SK-N-SH (cell line): Measurements from ENCODE around the gene SCN7A. TPM values are rescaled to one million over a fixed set of nuclear protein-coding genes. Genes with fewer than 3 reads are reported as not detected.

Experiments
- CTCF ChIA-PET: fragments of 300-600, 350-600 bp; formaldehyde crosslinking; extraction: SDS; loops from one replicate; lab custom pipeline; 2021; lab: Yijun Ruan, JAX
- POLR2A ChIA-PET: fragments of 350-600 bp; sonication (Branson Sonifier 250); formaldehyde crosslinking; extraction: SDS; loops from one replicate; lab custom pipeline; 2020; ENCODE audit warnings: antibody characterized with exemption, inconsistent platforms; lab: Yijun Ruan, JAX
- DNase-seq: peaks from one replicate; pipeline ENCODE4 v3.0.0; 2012
- H2AFZ ChIP-seq: fragments of 200-600 bp; sonication (generic); 2 replicates; pipeline ENCODE4 v1.8.1; 2016; ENCODE audit warnings: antibody characterized with exemption, mild to moderate bottlenecking, low read depth
- H3F3A ChIP-seq: fragments of 200-600 bp; sonication (generic); replicated peaks from 2 replicates; pipeline ENCODE3; 2016; ENCODE audit warnings: antibody characterized with exemption, mild to moderate bottlenecking; ENCODE audit not compliant: insufficient read depth
- H3K27ac ChIP-seq, 2 experiments: fragments of 200-500 bp in 1 of 2; fragments of 200-600 bp in 1 of 2; sonication (Bioruptor generic) in 1 of 2; sonication (generic), shearing (Covaris generic) in 1 of 2; 2 replicates each; pipeline versions ENCODE4 v1.5.1 to v1.6.1; 2014 to 2016; ENCODE audit warnings: low read depth in 2 of 2, inconsistent platforms in 1 of 2, low read length in 1 of 2, mild to moderate bottlenecking in 1 of 2, mixed read lengths in 1 of 2
- H3K27me3 ChIP-seq: fragments of 200-600 bp; sonication (generic), shearing (Covaris generic); 2 replicates; pipeline ENCODE4 v1.6.1; 2016; ENCODE audit warnings: mixed run types; ENCODE audit not compliant: insufficient read depth
- H3K36me3 ChIP-seq, 2 experiments: fragments of 200-500 bp in 1 of 2; fragments of 200-600 bp in 1 of 2; sonication (Bioruptor generic) in 1 of 2; sonication (generic) in 1 of 2; replicated peaks in 1 of 2; 2 replicates each; pipeline versions ENCODE3 to v1.5.1; 2014 to 2016; ENCODE audit warnings: low read length in 1 of 2, mild to moderate bottlenecking in 1 of 2; ENCODE audit not compliant: insufficient read depth in 2 of 2, control insufficient read depth in 1 of 2
- H3K4me1 ChIP-seq, 2 experiments: fragments of 200-500 bp in 1 of 2; fragments of 200-600 bp in 1 of 2; sonication (Bioruptor generic) in 1 of 2; sonication (generic), shearing (Covaris generic) in 1 of 2; 2 replicates each; pipeline versions ENCODE4 v1.5.1 to v1.6.1; 2014 to 2016; ENCODE audit warnings: low read depth in 1 of 2, low read length in 1 of 2, mixed run types in 1 of 2; ENCODE audit not compliant: insufficient read depth in 2 of 2, control insufficient read depth in 1 of 2
- H3K4me2 ChIP-seq: fragments of 200-600 bp; sonication (generic), shearing (Covaris generic); 2 replicates; pipeline ENCODE4 v1.6.1; 2017; ENCODE audit warnings: mixed run types
- H3K4me3 ChIP-seq, 2 experiments: fragments of 200-500 bp in 1 of 2; fragments of 200-600 bp in 1 of 2; sonication (Bioruptor generic) in 1 of 2; sonication (generic), shearing (Covaris generic) in 1 of 2; 2 replicates each; pipeline versions ENCODE4 v1.5.1 to v1.8.1; 2014 to 2016; ENCODE audit warnings: low read depth in 2 of 2, inconsistent platforms in 1 of 2, low read length in 1 of 2, mild to moderate bottlenecking in 1 of 2, mixed read lengths in 1 of 2, moderate library complexity in 1 of 2
- H3K79me2 ChIP-seq: fragments of 200-600 bp; sonication (generic); 2 replicates; pipeline ENCODE4 v1.8.1; 2017; ENCODE audit warnings: mild to moderate bottlenecking; ENCODE audit not compliant: insufficient read depth
- H3K9ac ChIP-seq: fragments of 200-600 bp; sonication (generic); 2 replicates; pipeline ENCODE4 v1.6.1; 2017; ENCODE audit warnings: mixed run types
- H3K9me2 ChIP-seq: fragments of 200-600 bp; sonication (generic); 2 replicates; pipeline ENCODE4 v1.6.1; 2017; ENCODE audit warnings: mixed run types
- H3K9me3 ChIP-seq: fragments of 200-600 bp; sonication (generic); 2 replicates; pipeline ENCODE4 v1.6.1; 2017; ENCODE audit warnings: mixed run types, mild to moderate bottlenecking, moderate library complexity
- H4K20me1 ChIP-seq: fragments of 200-600 bp; sonication (generic); 2 replicates; pipeline ENCODE4 v1.6.1; 2017; ENCODE audit warnings: mild to moderate bottlenecking, mixed run types; ENCODE audit not compliant: insufficient read depth
- EP300 ChIP-seq, 2 experiments: IDR thresholded peaks; 2 replicates each; pipeline versions ENCODE4 v1.4.0 to v1.6.1; 2012; ENCODE audit warnings: borderline replicate concordance in 1 of 2, low read depth in 1 of 2, low read length in 1 of 2
- FOSL2 ChIP-seq: IDR thresholded peaks from 2 replicates; pipeline ENCODE4 v1.4.0; 2012; ENCODE audit warnings: low read depth, mild to moderate bottlenecking, moderate library complexity, borderline replicate concordance
- FOXJ3 ChIP-seq: sonication (generic); formaldehyde crosslinking; IDR thresholded peaks from 2 replicates; pipeline ENCODE4 v1.5.1; 2020; ENCODE audit warnings: mild to moderate bottlenecking, missing genetic modification reagents
- FOXM1 ChIP-seq: IDR thresholded peaks from 2 replicates; pipeline ENCODE4 v1.4.0; 2012; ENCODE audit warnings: low read depth, mild to moderate bottlenecking
- MXI1 ChIP-seq: IDR thresholded peaks from 2 replicates; pipeline ENCODE4 v1.6.1; 2012; ENCODE audit warnings: mild to moderate bottlenecking, low read depth, low read length, improper control_type of control experiment
- POLR2AphosphoS5 ChIP-seq: IDR thresholded peaks from 2 replicates; pipeline ENCODE4 v1.6.1; 2012; ENCODE audit warnings: low read depth, low read length
- RFX5 ChIP-seq: IDR thresholded peaks from 2 replicates; pipeline ENCODE4 v1.6.1; 2012; ENCODE audit warnings: mild to moderate bottlenecking, improper control_type of control experiment, low read length
- SMC3 ChIP-seq: IDR thresholded peaks from 2 replicates; pipeline ENCODE4 v1.6.1; 2012; ENCODE audit warnings: low read depth, low read length, improper control_type of control experiment
- YY1 ChIP-seq: IDR thresholded peaks from 2 replicates; pipeline ENCODE4 v1.4.0; 2012; ENCODE audit warnings: low read depth, mild to moderate bottlenecking
- WGBS: methylation state at CpG from one replicate; pipeline ENCODE4 v1.1.6; 2017; ENCODE audit warnings: low lambda C conversion rate; 5-methylcytosine and 5-hydroxymethylcytosine counted together
- polyA plus RNA-seq, 3 experiments: library from polyadenylated mRNA; depleted of rRNA; stranded (reverse); fragments of >200 nt; gene quantifications; 2 replicates each; pipeline ENCODE4 v1.2.3, GENCODE V29; 2012
- TF ChIP-seq, protein P1 (sequence below): fragments of 200-600 bp; sonication (generic); IDR thresholded peaks from 2 replicates; pipeline ENCODE4 v1.6.1; 2017; ENCODE audit warnings: antibody characterized with exemption, mild to moderate bottlenecking, moderate library complexity
- TF ChIP-seq, protein P2 (sequence below): IDR thresholded peaks from 2 replicates; pipeline ENCODE4; 2012
- TF ChIP-seq, protein P3 (sequence below): IDR thresholded peaks from 2 replicates; pipeline ENCODE4 v1.4.0; 2012; ENCODE audit warnings: low read depth, borderline replicate concordance

Gene SCN7A
- polyA plus RNA-seq, 1 of the 3 experiments (the other 2 are of a cell fraction) = 0.02 TPM

DNA sequence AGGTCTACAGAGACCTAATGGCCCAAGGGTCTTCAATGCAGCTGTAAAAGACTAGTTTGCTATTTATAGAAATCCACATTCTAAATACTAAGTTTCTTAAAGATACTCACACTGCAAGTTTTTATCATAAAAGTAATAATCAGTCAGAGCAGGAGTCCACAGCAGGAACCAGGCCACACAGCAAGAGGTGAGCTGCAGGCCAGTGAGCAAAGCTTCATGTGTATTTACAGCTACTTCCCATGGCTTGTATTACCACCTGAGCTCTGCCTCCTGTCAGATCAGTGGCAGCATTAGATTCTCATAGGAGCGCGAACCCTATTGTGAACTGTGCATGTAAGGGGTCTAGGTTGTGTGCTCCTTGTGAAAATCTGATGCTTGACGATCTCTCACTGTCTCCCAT, 111.6 kb downstream of the SCN7A start:
- CTCF ChIA-PET = interaction anchor here (0.9 to 2.3 kb wide), 4 partner anchors 11 to 325 kb away, joined by 3 to 21 read pairs (median 3); no protein-coding TSS in a partner anchor
- H2AFZ ChIP-seq = no peak overlapping the region
- H3K9me3 ChIP-seq = no peaks in the 10 kb centered on the region; the same call in 1 of the 2 replicates

GRCh38 chr2:166380615-166381014, 113.4 kb downstream of the SCN7A start:
- H3F3A ChIP-seq = no peaks in the 10 kb centered on the region
- H4K20me1 ChIP-seq = no peaks in the 10 kb centered on the region
- WGBS = 79% methylated on average over 1 of the region's 1 CpG
- H3K27ac ChIP-seq = no peak overlapping the region
- no peak overlapping the region for H3K4me2 ChIP-seq
- H3K9me2 ChIP-seq = no peaks in the 10 kb centered on the region
- ChIA-PET CTCF (interaction anchor here (2.3 kb wide), 1 partner anchor 20 kb away, joined by 21 read pairs; no protein-coding TSS in a partner anchor), POLR2A (no interaction called here)
- DNase-seq = no peak
- no peaks in the 10 kb centered on the region; the same call in 1 of the 2 replicates for H3K9me3 ChIP-seq
- H3K4me3 ChIP-seq = no peak overlapping the region
- no peak overlapping the region for H3K9ac ChIP-seq
- TF ChIP-seq EP300 (IDR thresholded peaks at IDR 0.05; ENCODE audit: borderline replicate concordance in 1 of 2, low read depth in 1 of 2, low read length in 1 of 2) = no peak
- no peak for TF ChIP-seq RFX5
- TF ChIP-seq, protein P1, sequence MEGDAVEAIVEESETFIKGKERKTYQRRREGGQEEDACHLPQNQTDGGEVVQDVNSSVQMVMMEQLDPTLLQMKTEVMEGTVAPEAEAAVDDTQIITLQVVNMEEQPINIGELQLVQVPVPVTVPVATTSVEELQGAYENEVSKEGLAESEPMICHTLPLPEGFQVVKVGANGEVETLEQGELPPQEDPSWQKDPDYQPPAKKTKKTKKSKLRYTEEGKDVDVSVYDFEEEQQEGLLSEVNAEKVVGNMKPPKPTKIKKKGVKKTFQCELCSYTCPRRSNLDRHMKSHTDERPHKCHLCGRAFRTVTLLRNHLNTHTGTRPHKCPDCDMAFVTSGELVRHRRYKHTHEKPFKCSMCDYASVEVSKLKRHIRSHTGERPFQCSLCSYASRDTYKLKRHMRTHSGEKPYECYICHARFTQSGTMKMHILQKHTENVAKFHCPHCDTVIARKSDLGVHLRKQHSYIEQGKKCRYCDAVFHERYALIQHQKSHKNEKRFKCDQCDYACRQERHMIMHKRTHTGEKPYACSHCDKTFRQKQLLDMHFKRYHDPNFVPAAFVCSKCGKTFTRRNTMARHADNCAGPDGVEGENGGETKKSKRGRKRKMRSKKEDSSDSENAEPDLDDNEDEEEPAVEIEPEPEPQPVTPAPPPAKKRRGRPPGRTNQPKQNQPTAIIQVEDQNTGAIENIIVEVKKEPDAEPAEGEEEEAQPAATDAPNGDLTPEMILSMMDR = no peak
- no peak for TF ChIP-seq MXI1
- no peak overlapping the region for H2AFZ ChIP-seq
- H3K4me1 ChIP-seq = no peaks in the 10 kb centered on the region; a peak in 1 of 4 replicates
- no peaks in the 10 kb centered on the region for H3K79me2 ChIP-seq
- no peaks in the 10 kb centered on the region for H3K36me3 ChIP-seq
- no peaks in the 10 kb centered on the region for H3K27me3 ChIP-seq

More for the DNA sequence above, 111.6 kb downstream of the SCN7A start:
- no peaks in the 10 kb centered on the region for H3K36me3 ChIP-seq
- TF ChIP-seq POLR2AphosphoS5 (no peak), MXI1 (no peak), YY1 (no peak), SMC3 (no peak), FOSL2 (no peak), FOXM1 (no peak), FOXJ3 (CRISPR knock-in tag) (no peak)
- TF ChIP-seq, protein P2, sequence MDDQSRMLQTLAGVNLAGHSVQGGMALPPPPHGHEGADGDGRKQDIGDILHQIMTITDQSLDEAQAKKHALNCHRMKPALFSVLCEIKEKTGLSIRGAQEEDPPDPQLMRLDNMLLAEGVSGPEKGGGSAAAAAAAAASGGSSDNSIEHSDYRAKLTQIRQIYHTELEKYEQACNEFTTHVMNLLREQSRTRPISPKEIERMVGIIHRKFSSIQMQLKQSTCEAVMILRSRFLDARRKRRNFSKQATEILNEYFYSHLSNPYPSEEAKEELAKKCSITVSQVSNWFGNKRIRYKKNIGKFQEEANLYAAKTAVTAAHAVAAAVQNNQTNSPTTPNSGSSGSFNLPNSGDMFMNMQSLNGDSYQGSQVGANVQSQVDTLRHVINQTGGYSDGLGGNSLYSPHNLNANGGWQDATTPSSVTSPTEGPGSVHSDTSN = no peak
- TF ChIP-seq, protein P1 = no peak
- TF ChIP-seq, protein P3, sequence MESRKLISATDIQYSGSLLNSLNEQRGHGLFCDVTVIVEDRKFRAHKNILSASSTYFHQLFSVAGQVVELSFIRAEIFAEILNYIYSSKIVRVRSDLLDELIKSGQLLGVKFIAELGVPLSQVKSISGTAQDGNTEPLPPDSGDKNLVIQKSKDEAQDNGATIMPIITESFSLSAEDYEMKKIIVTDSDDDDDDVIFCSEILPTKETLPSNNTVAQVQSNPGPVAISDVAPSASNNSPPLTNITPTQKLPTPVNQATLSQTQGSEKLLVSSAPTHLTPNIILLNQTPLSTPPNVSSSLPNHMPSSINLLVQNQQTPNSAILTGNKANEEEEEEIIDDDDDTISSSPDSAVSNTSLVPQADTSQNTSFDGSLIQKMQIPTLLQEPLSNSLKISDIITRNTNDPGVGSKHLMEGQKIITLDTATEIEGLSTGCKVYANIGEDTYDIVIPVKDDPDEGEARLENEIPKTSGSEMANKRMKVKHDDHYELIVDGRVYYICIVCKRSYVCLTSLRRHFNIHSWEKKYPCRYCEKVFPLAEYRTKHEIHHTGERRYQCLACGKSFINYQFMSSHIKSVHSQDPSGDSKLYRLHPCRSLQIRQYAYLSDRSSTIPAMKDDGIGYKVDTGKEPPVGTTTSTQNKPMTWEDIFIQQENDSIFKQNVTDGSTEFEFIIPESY = no peak
- DNase-seq = no peak
- H3K9ac ChIP-seq = no peak overlapping the region
- no peaks in the 10 kb centered on the region for H3K79me2 ChIP-seq
- H3K27me3 ChIP-seq = no peaks in the 10 kb centered on the region
- no peaks in the 10 kb centered on the region for H4K20me1 ChIP-seq
- H3K9me2 ChIP-seq = no peaks in the 10 kb centered on the region
- WGBS = 93% methylated on average over 3 of the region's 3 CpGs
- H3F3A ChIP-seq = no peaks in the 10 kb centered on the region
- POLR2A ChIA-PET = no interaction called here
- H3K4me3 ChIP-seq = no peak overlapping the region
- no peak overlapping the region for H3K27ac ChIP-seq
- H3K4me1 ChIP-seq = no peaks in the 10 kb centered on the region
- no peak overlapping the region for H3K4me2 ChIP-seq
